NCI-H2171 treated with DMSO at 0.1 percent for 48 hours (cell line): ENCODE results near the gene MPEG1.

Source experiments
- DNase-seq: peaks from one replicate; lab custom pipeline; 2025; lab: John Stamatoyannopoulos, UW

The MPEG1 gene

GRCh38 chr11:59188954-59189353, 23.8 kb downstream of the MPEG1 start:
- no peak for DNase-seq

- no peak for DNase-seq
Measured at GRCh38 chr11:59187587-59187986, 25.1 kb downstream of the MPEG1 start.

- no peak for DNase-seq
Measured at GRCh38 chr11:59187035-59187434, 25.7 kb downstream of the MPEG1 start.

- no peak for DNase-seq
Measured at GRCh38 chr11:59186130-59186594, 26.6 kb downstream of the MPEG1 start.

GRCh38 chr11:59185386-59185945, 27.3 kb downstream of the MPEG1 start:
- DNase-seq, result no peak

GRCh38 chr11:59184691-59185339, 27.9 kb downstream of the MPEG1 start:
- DNase-seq, result no peak

- DNase-seq, result no peak
Measured at GRCh38 chr11:59183771-59184170, 29.0 kb downstream of the MPEG1 start.

GRCh38 chr11:59182457-59183151, 30.1 kb downstream of the MPEG1 start:
- DNase-seq, result no peak

- no peak for DNase-seq
Measured at GRCh38 chr11:59181746-59182456, 30.8 kb downstream of the MPEG1 start.

GRCh38 chr11:59180907-59181306, 31.8 kb downstream of the MPEG1 start:
- no peak for DNase-seq

GRCh38 chr11:59180168-59180776, 32.5 kb downstream of the MPEG1 start:
- DNase-seq, result no peak

- DNase-seq, result no peak
Measured at GRCh38 chr11:59179121-59179520, 33.6 kb downstream of the MPEG1 start.

- DNase-seq, result no peak
Measured at GRCh38 chr11:59178402-59178801, 34.3 kb downstream of the MPEG1 start.

GRCh38 chr11:59176330-59176729, 36.4 kb downstream of the MPEG1 start:
- DNase-seq, result no peak

GRCh38 chr11:59175091-59175501, 37.6 kb downstream of the MPEG1 start:
- DNase-seq, result no peak

- DNase-seq, result no peak
Measured at GRCh38 chr11:59174664-59175033, 38.1 kb downstream of the MPEG1 start.

- no peak for DNase-seq
Measured at GRCh38 chr11:59173964-59174663, 38.6 kb downstream of the MPEG1 start.

- no peak for DNase-seq
Measured at GRCh38 chr11:59173080-59173963, 39.4 kb downstream of the MPEG1 start.

GRCh38 chr11:59172345-59173079, 40.2 kb downstream of the MPEG1 start:
- no peak for DNase-seq
